OCI-M2 (cell line): Measurements from ENCODE around the gene DNAH6.
"Not testable (repeated sequence)": the region's sequence is repeated elsewhere in the genome, so short reads cannot be mapped to it uniquely, and the experiment has no call there.

ENCODE experiments used
- DNase-seq: peaks from one replicate; lab custom pipeline; 2025; ENCODE audit not compliant: unreplicated experiment; lab: John Stamatoyannopoulos, UW

Gene DNAH6

GRCh38 chr2:84516234-84516986, at the start of gene DNAH6:
Gene DNAH6 (plus strand): TSS chr2:84516498. CDS start chr2:84517827, 1,329 bp downstream.
- no peak for DNase-seq

DNA sequence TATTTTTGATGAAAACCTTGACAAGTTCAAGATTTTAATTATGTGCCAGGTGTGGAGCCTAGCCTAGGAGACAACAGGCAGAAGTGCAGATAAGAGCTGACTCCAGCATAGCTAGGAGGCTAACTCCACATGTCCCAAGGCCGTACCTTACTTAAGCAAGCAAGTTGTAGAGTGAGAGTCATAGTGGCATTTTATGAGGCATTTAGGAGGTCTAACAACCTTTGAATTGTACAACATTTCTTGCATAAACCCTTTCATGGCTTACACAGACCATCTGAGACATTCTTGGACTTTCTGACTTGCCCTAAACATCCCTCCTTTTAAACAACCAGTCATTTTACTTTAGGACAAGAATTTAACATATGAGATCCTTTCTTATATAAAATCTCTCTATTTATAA, 48.9 kb upstream of the DNAH6 start:
- DNase-seq, result no peak

DNA sequence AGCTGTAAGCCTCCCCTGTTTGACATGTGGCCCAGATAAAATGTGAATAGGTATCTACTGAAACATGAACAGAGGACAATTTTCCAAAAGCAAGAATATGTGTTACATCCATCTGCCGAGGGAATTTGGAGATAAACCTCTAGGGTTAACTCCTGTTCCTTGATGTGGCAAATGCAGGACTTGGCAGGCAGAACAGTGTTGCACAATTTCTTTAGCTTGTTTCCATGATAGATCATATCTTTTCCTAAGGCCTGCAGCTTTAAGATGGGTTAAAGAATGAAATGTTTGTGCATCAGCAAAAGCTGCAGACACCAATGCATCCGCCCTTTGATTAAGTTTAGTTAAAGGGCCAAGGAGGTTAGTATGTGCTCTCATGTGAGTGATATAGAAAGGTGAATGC, 43.9 kb upstream of the DNAH6 start:
- not testable (repeated sequence) for DNase-seq

GRCh38 chr2:84472856-84473565, 43.3 kb upstream of the DNAH6 start:
- no peak for DNase-seq

DNA sequence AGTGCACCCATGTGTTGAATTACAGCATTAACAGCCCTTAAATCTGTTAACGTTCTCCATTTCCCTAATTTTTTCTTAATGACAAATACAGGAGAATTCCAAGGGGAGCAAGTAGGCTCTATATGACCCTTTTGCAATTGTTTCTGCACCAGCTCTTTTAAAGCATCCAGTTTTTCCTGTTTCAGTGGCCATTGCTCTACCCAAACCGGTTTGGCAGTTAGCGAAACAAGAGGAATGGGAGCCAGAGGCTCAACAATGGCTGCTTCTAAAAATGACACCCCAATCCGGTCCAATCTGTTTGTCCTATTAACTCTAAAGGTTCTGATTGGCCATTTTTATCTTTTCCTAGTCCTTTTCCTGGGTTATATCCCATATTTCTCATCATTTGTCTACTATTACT, 42.1 kb upstream of the DNAH6 start:
- no peak for DNase-seq

DNA sequence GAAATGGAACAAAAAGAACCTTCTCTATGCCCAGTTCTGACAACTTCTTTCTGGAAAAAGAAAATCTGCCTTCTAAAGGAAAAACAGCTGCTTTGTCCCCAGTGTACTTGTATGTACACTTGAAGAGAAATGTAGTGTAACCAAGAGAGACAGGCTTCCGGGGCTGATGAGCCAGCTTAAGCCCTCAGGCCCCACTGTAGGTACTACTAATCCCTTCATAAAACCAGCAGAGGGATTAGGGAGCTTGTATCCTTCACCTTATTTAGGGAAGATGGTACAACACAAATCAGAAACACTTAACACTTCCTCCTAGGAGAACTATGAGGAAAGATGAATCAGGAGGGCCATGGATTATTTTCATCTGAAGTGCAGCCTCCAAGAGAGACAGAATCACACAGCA, 38.4 kb upstream of the DNAH6 start:
- DNase-seq, result no peak

- no peak for DNase-seq
These were observed 37.4 kb upstream of the DNAH6 start for GRCh38 chr2:84478867-84479266.

- DNase-seq, result no peak
These were observed 34.6 kb upstream of the DNAH6 start for GRCh38 chr2:84481702-84482101.

GRCh38 chr2:84482603-84483002, 33.7 kb upstream of the DNAH6 start:
- DNase-seq, result no peak

- no peak for DNase-seq
These were observed 33.0 kb upstream of the DNAH6 start for GRCh38 chr2:84483320-84483719.

DNA sequence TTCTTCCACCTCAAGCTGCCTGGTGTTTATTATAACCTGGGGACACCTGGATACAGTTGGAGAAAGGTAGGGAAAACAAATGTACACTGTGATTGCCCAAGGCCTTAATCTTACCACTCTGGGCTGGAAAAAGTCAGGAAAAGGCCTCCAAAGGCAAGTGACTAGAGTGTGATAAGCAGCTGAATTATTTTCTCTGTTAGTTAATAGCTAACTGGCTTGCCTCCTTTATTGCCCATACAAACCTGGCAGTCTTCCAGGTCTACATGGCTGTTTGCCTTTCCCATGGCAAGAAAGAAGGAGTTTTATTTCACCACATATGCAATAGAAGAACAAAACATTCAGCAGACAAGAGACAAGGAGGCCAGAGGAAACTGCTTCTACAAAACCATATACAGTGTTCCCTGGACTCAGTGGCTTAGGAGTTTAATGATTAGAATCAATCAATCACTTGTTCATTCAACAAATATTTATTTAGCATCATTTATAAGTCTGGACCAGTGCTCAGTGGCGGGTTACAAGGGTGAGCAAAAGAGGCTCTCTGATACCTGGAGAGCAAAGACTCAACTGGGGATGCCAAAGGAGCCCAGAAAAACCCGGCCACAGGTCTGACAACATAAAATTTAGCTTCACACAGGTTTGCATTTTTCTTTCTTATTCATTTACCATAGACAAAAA, 29.7 kb upstream of the DNAH6 start:
- no peak for DNase-seq

DNA sequence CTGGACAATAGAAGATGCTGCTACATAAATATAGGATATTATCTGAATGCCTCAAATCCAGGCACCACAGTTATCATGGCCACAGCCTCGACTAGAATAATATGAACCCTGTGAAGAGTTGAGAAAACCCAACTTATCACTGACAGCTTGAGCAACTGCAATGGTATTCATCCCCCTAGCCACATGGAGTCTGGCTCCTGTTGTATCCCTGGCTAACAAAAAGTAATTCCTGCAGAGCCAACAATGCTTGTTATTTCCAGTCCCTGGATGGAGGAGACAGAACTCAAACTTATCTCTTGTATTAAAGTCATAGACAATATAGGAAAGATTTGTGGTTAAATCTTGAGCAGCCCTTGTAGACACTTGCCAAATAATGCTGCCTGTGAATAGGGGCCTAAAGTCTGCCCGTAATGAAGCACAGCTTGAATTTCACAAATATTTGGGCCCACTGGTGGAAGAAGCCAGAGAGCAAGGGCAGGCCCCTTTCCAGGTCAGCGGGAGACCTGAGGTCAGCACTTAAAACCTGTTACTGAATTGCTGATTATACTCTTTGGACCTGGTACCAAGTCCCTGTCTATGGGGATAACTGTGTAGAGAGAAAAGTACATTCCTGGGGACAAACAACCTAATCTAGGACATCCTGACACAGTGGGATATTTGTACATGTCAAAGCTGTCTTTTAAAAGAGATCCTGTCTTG, 28.9 kb upstream of the DNAH6 start:
- DNase-seq, result no peak

DNA sequence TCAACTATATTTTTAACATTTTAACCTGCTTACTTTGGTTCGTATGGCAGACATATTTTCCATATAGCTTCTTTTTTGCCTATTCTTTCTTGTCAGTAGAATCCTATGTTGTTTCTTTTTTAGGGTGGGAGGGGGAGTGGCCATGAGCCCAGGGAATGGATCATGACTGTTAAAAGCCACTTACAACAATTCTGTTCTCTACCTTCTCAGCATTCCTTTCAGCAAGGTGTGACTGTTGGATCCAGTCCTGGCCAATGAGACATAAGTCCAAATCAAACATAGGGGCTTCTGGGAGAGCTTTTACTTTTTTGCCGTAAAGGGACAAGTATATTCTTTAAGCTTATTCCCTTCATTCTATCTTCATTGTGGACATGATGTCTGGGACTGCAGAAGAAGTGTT, 25.0 kb upstream of the DNAH6 start:
- DNase-seq, result no peak

- no peak for DNase-seq
These were observed 24.6 kb upstream of the DNAH6 start for GRCh38 chr2:84491741-84492140.

- no peak for DNase-seq
These were observed 23.7 kb upstream of the DNAH6 start for GRCh38 chr2:84492571-84492970.

GRCh38 chr2:84493514-84493913, 22.8 kb upstream of the DNAH6 start:
- no peak for DNase-seq

DNA sequence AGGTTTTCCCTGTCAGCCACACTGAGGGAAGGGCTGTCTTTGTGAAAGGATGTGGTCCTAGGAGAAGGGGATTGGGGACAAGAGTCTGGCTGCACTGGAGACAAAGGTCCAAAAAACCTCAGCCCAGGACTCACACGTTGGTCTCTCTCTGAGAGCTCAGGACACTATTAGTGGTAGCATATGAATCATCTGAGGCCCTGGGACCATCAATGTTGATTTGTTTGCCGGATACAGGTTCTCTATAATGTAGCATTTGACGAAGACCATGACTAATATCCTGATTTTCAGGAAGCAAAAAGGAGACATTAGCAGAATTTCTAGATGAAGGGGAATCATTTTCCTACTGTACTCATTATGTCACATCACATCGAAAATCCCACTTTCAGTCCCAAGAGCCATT, 22.2 kb upstream of the DNAH6 start:
- DNase-seq, result no peak

GRCh38 chr2:84495539-84496146, 20.7 kb upstream of the DNAH6 start:
- DNase-seq, result no peak

- no peak for DNase-seq
These were observed 19.9 kb upstream of the DNAH6 start for GRCh38 chr2:84496386-84496785.

DNA sequence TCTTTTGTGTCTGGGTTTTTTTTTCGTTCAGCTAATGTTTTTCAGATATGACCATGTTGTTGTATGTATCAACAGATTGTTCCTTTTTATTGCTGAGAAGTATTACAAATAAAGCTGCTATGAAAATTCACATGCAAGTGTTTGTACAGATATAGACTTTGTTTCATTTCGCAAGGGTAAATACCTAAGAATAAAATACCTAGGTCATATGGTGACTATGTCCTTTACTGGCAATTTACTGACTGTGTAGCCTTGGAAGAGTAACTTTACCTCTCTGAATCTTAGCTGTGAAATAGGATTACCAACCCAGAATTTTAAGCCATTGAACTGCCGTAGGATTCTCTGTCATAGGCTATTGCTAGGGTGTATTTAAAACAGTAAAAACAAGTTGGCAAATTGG, 19.0 kb upstream of the DNAH6 start:
- no peak for DNase-seq

DNA sequence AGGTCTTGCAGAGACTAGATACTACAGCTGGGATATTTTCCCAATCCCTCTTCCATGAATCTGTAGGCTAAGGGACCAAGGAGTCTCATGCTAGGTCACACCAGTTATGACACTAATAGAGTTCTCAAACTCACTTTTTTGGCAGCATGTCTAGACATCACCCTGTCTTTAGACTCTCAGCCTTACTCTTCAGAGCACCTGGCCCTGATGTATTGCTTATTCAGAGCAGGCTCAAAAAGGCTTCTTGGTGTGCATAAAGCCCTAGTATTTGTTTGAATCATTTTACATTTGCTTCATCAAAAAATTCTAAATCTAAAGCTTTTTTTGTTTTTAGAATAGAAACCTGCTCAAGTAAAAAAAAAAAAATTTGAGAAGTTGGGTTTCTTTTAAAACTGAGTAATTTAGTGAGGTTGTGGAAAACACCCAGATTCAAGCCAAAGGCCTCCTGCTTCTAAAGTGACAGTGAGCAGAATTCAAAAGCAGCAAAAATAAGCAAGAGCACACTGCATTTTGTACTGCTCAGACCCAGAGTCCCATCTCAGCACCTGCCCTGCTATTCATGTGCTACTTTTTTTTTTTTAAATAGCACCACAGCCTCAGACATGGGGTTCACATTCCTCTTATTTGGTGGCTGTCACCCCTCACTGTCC, 18.0 kb upstream of the DNAH6 start:
- DNase-seq, result no peak
